Vagina (tissue), 2 donors: Measurements from ENCODE around the gene PLEKHG7. TPM values are rescaled to one million over a fixed set of nuclear protein-coding genes. Genes with fewer than 3 reads are reported as not detected.
A peak's percentile ranks its signal among the peaks of the same experiment; 100 is the strongest.
"Not testable (repeated sequence)": the region's sequence is repeated elsewhere in the genome, so short reads cannot be mapped to it uniquely, and the experiment has no call there.

Experiments used
- DNase-seq, 2 donors: peaks; one replicate each; pipeline ENCODE4 v3.0.0-alpha.2; 2017; ENCODE audit errors: extremely low spot score in 2 of 2
- H3K27ac ChIP-seq: fragments of 200-600 bp; sonication (generic); one replicate; pipeline ENCODE4 v1.5.1; 2019
- H3K27me3 ChIP-seq: fragments of 200-600 bp; sonication (generic); one replicate; pipeline ENCODE4 v1.5.1; 2019
- H3K36me3 ChIP-seq, 2 donors: fragments of 200-600 bp; sonication (generic); one replicate each; pipeline ENCODE4 v1.5.1; 2017 to 2019
- H3K4me1 ChIP-seq: fragments of 200-600 bp; sonication (generic); one replicate; pipeline ENCODE4 v1.5.1; 2019
- H3K4me3 ChIP-seq, 2 donors: fragments of 200-600 bp; sonication (generic); 1 replicate in 1 of 2; 2 replicates in 1 of 2; pipeline ENCODE4 v1.5.1; 2016 to 2019
- H3K9me3 ChIP-seq: fragments of 200-600 bp; sonication (generic); one replicate; pipeline ENCODE4 v1.5.1; 2019
- POLR2A ChIP-seq, 2 donors: fragments of 450-650 bp; IDR thresholded peaks; one replicate each; pipeline ENCODE4 v1.6.1; 2017; ENCODE audit warnings: antibody characterized with exemption in 2 of 2, mild to moderate bottlenecking in 2 of 2, moderate library complexity in 2 of 2
- POLR2AphosphoS5 ChIP-seq, 2 donors: sonication (generic); formaldehyde crosslinking; IDR thresholded peaks; one replicate each; pipeline ENCODE4 v1.9.0; 2017; ENCODE audit warnings: antibody characterized with exemption in 2 of 2, mild to moderate bottlenecking in 2 of 2, low read depth in 1 of 2; ENCODE audit not compliant: insufficient read depth in 1 of 2
- intact Hi-C: fragments of 100-400 bp; cut with DNase I; formaldehyde crosslinking; loops from one replicate; pipeline ENCODE4 v1.15.1; 2023
- total RNA-seq: library from RNA; depleted of rRNA; stranded (reverse); fragments of >200 nt; gene quantifications from one replicate; pipeline ENCODE4 v1.2.3, GENCODE V29; 2016
- TF ChIP-seq, protein P1 (sequence below), 3 experiments: fragments of 450-650 bp in 2 of 3; fragments of 200-600 bp in 1 of 3; sonication (generic) in 1 of 3; IDR thresholded peaks; one replicate each; pipeline ENCODE4 v1.5.1; 2017 to 2019; ENCODE audit warnings: antibody characterized with exemption in 3 of 3, mild to moderate bottlenecking in 2 of 3, moderate library complexity in 2 of 3

The PLEKHG7 gene
- total RNA-seq, 1 donor from 2014 or later, result not detected

- Histone ChIP-seq H3K4me1 (peaks cover 4% of the 10 kb centered on the region), H3K4me3 (no peak overlapping the region), H3K27ac (no peak overlapping the region), H3K36me3 (no peaks in the 10 kb centered on the region), H3K27me3 (no peaks in the 10 kb centered on the region), H3K9me3 (no peaks in the 10 kb centered on the region)
- DNase-seq, result no peak
- TF ChIP-seq, protein P1, sequence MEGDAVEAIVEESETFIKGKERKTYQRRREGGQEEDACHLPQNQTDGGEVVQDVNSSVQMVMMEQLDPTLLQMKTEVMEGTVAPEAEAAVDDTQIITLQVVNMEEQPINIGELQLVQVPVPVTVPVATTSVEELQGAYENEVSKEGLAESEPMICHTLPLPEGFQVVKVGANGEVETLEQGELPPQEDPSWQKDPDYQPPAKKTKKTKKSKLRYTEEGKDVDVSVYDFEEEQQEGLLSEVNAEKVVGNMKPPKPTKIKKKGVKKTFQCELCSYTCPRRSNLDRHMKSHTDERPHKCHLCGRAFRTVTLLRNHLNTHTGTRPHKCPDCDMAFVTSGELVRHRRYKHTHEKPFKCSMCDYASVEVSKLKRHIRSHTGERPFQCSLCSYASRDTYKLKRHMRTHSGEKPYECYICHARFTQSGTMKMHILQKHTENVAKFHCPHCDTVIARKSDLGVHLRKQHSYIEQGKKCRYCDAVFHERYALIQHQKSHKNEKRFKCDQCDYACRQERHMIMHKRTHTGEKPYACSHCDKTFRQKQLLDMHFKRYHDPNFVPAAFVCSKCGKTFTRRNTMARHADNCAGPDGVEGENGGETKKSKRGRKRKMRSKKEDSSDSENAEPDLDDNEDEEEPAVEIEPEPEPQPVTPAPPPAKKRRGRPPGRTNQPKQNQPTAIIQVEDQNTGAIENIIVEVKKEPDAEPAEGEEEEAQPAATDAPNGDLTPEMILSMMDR (IDR thresholded peaks at IDR 0.05), result no peak
- TF ChIP-seq POLR2AphosphoS5 (IDR thresholded peaks at IDR 0.05; ENCODE audit: insufficient read depth in 1 of 2, low read depth in 1 of 2) (no peak), POLR2A (IDR thresholded peaks at IDR 0.05) (no peak)
- intact Hi-C loops, result no loop called here
These were observed 37.6 kb downstream of the PLEKHG7 start for GRCh38 chr12:92740411-92740810.

DNA sequence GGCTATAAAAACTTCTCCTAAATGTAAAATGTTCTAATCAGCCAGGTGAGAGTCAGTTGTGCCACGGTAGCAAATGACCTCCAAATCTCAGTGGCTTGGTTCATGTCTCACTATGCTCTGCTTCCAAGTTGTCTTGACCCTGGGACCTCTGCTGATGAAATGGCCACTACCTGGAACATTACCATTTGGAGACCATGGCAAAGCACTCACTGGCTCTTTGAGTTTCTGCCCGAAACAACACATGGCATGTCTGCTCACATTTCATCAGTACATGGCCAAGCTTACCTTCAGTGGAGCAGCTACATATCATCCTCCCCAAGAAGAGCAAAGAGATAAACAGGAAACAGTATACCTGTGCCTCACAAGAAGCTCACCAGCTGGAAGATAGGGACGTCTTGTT is 40.2 kb downstream of the PLEKHG7 start:
- Histone ChIP-seq H3K4me3 (no peak overlapping the region), H3K4me1 (peaks cover 13% of the 10 kb centered on the region), H3K36me3 (no peaks in the 10 kb centered on the region), H3K27ac (no peak overlapping the region), H3K27me3 (no peaks in the 10 kb centered on the region), H3K9me3 (no peaks in the 10 kb centered on the region)
- DNase-seq, result no peak
- intact Hi-C loops, result no loop called here
- TF ChIP-seq POLR2A (IDR thresholded peaks at IDR 0.05) (no peak), POLR2AphosphoS5 (IDR thresholded peaks at IDR 0.05; ENCODE audit: insufficient read depth in 1 of 2, low read depth in 1 of 2) (no peak)
- TF ChIP-seq, protein P1 (IDR thresholded peaks at IDR 0.05), result no peak

DNA sequence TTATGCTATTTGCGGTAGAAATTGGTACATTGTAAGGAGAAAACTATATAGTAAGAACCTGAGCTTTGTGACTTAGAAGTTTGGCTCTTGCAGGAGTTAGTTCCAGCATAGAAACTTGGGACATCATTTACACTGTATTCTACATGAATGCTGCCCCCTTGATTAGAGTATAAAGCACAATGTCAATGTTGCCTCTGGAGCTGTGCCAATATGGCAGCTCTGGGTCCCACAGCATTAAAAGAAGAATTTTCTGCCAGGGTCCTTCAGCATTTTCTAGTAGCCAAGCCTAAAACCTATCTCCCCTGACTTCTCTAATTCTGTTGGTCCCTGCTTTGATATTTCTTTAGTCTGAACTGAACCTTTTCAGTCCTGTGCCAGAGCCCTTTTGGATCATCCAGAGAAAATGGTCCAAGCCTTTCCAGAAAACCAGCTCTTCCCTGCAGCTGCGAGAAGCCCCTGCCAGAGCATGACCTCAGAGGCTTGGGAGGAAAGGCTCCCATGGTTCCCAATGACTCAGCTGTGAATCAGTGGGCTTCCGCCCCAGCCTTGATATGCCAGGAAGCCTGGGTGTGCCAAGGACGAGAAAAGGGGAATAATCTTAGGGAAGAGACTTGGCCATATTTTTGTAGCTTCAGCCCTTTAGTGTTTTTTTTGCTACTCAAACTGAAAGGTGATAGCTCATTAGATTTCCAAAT is 43.2 kb downstream of the PLEKHG7 start:
- no peaks in the 10 kb centered on the region for H3K36me3 ChIP-seq
- H3K27ac ChIP-seq, result peak overlapping the region; percentile 53
- H3K4me3 ChIP-seq, result no peak overlapping the region
- no peak for TF ChIP-seq POLR2A (IDR thresholded peaks at IDR 0.05)
- TF ChIP-seq POLR2AphosphoS5 (IDR thresholded peaks at IDR 0.05; ENCODE audit: insufficient read depth in 1 of 2, low read depth in 1 of 2), result peak; percentile 37 to 52
- peaks cover 13% of the 10 kb centered on the region for H3K4me1 ChIP-seq
- intact Hi-C loops, result no loop called here
- peak in 1 of 2 donors; percentile 93 for DNase-seq
- H3K9me3 ChIP-seq, result no peaks in the 10 kb centered on the region
- H3K27me3 ChIP-seq, result no peaks in the 10 kb centered on the region

GRCh38 chr12:92747151-92747550 is 44.4 kb downstream of the PLEKHG7 start:
- Histone ChIP-seq H3K4me1 (peaks cover 13% of the 10 kb centered on the region), H3K27me3 (no peaks in the 10 kb centered on the region), H3K9me3 (no peaks in the 10 kb centered on the region), H3K36me3 (no peaks in the 10 kb centered on the region), H3K27ac (no peak overlapping the region), H3K4me3 (no peak overlapping the region)
- TF ChIP-seq POLR2A (IDR thresholded peaks at IDR 0.05) (no peak), POLR2AphosphoS5 (IDR thresholded peaks at IDR 0.05; ENCODE audit: insufficient read depth in 1 of 2, low read depth in 1 of 2) (no peak)
- TF ChIP-seq, protein P1 (IDR thresholded peaks at IDR 0.05), result no peak
- intact Hi-C loops, result no loop called here
- no peak for DNase-seq

GRCh38 chr12:92749691-92750090 is 46.9 kb downstream of the PLEKHG7 start:
- H3K9me3 ChIP-seq, DNase-seq, H3K4me3 ChIP-seq, H3K27ac ChIP-seq, intact Hi-C loops, H3K27me3 ChIP-seq, H3K36me3 ChIP-seq: not testable (repeated sequence)
- H3K4me1 ChIP-seq, result peaks cover 19% of the 10 kb centered on the region
